Subcutaneous adipose tissue (tissue), 4 donors: ENCODE results near the gene TST. TPM values are rescaled to one million over a fixed set of nuclear protein-coding genes. Genes with fewer than 3 reads are reported as not detected.

ENCODE experiments used
- CTCF ChIP-seq: fragments of 450-650 bp; IDR thresholded peaks from one replicate; pipeline ENCODE4 v1.5.1; 2016; ENCODE audit warnings: low read depth, mild to moderate bottlenecking, control low read depth, antibody characterized with exemption, moderate library complexity
- total RNA-seq, 4 donors: library from RNA; depleted of rRNA; stranded (reverse); fragments of >200 nt; gene quantifications; one replicate each; pipeline ENCODE4 v1.1.0, GENCODE V29; 2016

TST gene
- total RNA-seq, 4 donors from 2014 or later: 54.7 to 141 (median 70.5) TPM

DNA sequence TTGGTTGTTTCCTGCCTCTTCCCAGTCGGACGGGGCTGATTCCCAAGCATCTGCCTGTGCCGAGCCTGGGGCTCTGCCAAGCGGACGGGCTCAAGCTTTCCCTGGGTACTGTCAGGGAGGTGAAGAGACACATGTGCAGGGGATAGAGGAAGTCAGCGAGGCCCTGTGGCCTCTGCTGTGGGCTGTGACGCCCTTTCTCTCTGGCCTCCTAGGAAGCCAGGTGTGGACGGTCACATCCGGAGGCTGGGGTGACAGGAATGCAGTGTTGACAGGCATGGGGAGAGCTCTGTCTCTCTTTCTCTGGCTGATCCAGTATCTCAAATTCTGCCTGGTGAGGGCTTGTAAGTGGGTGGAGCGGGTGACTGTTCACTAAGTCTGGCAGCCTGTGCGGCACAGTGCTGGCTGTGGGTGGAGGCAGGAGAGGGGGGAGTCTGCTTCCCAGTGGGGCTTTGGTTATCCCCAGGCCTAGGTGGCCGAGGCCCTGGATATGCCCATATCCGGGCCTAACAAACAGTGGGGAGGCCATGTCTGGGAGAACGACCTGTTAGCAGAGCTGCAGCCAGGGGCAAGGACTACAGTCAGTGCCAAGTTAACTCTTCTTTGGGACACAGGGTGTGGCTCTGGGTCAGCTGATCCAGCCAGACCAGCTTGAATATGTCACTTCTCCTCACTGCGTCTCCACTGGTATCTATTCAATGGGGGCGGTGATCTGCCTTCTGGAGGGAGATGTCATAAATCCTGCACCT is 34.2 kb upstream of the TST start:
- no peak for TF ChIP-seq CTCF

DNA sequence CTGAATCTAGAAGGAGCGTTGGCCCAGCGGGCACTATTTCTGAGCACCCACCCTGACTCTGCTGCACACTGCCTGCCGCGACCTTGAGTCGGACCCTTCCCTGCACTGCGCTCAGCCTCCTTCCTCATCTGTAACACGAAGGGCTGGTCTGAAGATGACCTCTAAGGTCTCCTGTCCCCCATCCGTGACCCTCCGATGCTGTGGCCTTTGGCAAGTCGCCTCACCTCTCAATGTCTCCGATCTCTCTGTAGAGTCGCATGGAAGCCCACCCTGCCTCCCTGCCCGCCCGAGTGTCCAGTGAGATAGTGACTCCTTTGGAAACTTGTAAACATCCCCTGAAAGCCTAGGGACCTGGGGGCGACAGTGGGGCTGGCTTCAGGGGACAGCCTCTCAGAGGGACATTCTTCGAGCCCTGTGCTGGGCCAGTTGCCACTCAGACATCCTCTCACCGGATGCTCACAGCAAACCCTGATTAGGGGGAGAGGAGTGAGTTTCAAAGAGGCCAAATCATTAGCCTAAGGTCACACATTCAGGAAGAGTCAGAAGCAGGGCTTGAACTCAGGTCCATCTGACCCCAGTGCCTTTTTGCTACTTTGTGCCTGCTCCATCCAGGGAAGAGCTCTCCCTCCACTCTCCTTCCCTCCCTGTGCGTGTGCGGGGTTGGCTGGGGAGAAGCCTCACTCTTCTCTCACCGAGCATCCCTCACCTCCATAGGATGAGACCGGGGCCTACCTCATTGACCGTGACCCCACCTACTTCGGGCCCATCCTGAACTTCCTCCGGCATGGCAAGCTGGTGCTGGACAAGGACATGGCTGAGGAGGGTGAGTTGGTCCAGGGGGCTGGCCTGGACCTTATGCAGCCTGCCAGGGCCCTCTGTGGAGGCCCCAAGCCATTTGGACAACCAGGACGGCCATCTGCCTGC is 33.4 kb upstream of the TST start:
- TF ChIP-seq CTCF: no peak

GRCh38 chr22:37051391-37052385 is 32.4 kb upstream of the TST start, which contains the start of gene KCTD17:
TSS of gene KCTD17 (plus strand) at chr22:37051742. CDS start at chr22:37051761, 19 bp downstream.
- no peak for TF ChIP-seq CTCF

GRCh38 chr22:37050913-37051312 is 31.7 kb upstream of the TST start:
- TF ChIP-seq CTCF: no peak

DNA sequence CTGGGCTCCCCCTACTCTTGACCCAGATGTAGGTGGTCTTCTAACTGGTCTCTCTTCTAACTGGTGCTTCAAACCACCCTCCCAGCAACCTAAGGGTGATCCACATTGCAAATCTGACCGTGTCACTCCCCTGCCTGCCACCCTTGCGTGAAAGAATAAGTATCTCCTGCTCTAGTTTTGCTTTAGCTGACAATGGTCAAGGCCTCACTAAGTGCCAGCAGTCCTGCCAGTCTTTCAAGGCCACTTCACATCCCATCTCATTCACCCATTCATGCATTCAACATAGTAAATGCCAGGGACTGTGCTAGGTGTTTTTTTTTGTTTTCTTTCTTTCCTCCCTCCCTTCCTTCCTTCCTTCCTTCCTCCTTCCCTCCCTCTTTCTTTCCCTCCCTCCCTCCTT is 30.0 kb upstream of the TST start:
- no peak for TF ChIP-seq CTCF

DNA sequence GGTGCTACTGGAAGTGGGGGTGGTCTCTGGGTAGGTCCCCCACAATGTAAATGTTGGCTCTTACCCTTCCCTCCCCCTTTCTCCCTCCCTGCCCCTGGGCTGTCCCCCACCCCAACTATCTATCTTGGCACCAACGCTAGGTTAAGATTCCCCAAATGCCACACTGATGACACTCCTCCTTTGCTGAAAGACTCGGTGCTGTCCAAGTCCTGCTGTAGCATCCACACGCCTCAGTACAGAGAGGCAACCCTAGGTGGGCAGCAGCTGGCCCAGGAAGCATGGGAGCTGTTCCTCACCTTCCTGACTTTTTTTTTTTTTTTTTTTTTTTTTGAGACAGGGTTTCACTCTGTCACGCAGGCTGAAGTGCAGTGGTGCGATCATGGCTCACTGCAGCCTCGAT is 28.9 kb upstream of the TST start:
- TF ChIP-seq CTCF: no peak
